Adrenal gland (tissue), 12 donors: Measurements from ENCODE around the gene SLC2A9. TPM values are rescaled to one million over a fixed set of nuclear protein-coding genes. Genes with fewer than 3 reads are reported as not detected.

Experiments
- DNase-seq, 7 donors: peaks; one replicate each; pipeline ENCODE4 v3.0.0-alpha.2; 2019 to 2020
- H3K27ac ChIP-seq, 5 donors: fragments of 200-600 bp; sonication (generic) in 4 of 5; 1 replicate in 3 of 5; 2 replicates in 2 of 5; pipeline versions ENCODE4 v1.5.1 to v1.8.0; 2016 to 2020; ENCODE audit warnings: mild to moderate bottlenecking in 1 of 5
- H3K27me3 ChIP-seq: fragments of 200-600 bp; 2 replicates; pipeline ENCODE4 v1.8.0; 2021
- H3K36me3 ChIP-seq, 2 donors: fragments of 200-600 bp; replicated peaks in 1 of 2; 1 replicate in 1 of 2; 2 replicates in 1 of 2; pipeline versions ENCODE4 v1.5.1 to v1.8.0; 2018 to 2022
- H3K4me1 ChIP-seq, 2 donors: fragments of 200-600 bp; replicated peaks in 1 of 2; 1 replicate in 1 of 2; 2 replicates in 1 of 2; pipeline versions ENCODE4 v1.5.1 to v1.8.0; 2018 to 2021
- H3K4me3 ChIP-seq, 4 donors: fragments of 200-600 bp; sonication (generic) in 3 of 4; one replicate each; pipeline ENCODE4 v1.5.1; 2016 to 2018
- H3K9me3 ChIP-seq, 3 donors: fragments of 200-600 bp; sonication (generic) in 1 of 3; replicated peaks in 1 of 3; 1 replicate in 2 of 3; 2 replicates in 1 of 3; pipeline versions ENCODE4 v1.5.1 to v1.8.0; 2016 to 2021
- CTCF ChIP-seq, 6 experiments: fragments of 450-650 bp in 4 of 6; fragments of 200-600 bp in 2 of 6; sonication (generic) in 1 of 6; IDR thresholded peaks; 1 replicate in 5 of 6; 2 replicates in 1 of 6; pipeline versions ENCODE4 v1.5.1 to v1.8.0; 2016 to 2021; ENCODE audit warnings: antibody characterized with exemption in 6 of 6, mild to moderate bottlenecking in 2 of 6, moderate library complexity in 1 of 6
- POLR2A ChIP-seq, 2 donors: fragments of 450-650 bp; IDR thresholded peaks; one replicate each; pipeline ENCODE4 v1.6.1; 2017; ENCODE audit warnings: antibody characterized with exemption in 2 of 2, mild to moderate bottlenecking in 2 of 2, moderate library complexity in 1 of 2
- WGBS, 4 donors: extraction: QIAGEN DNeasy Blood & Tissue Kit in 2 of 4; methylation state at CpG; one replicate each; pipeline versions ENCODE4 v1.1.5 to v1.1.7; 2013 to 2017; 5-methylcytosine and 5-hydroxymethylcytosine counted together
- intact Hi-C, 2 donors: fragments of 100-400 bp; cut with DNase I; formaldehyde crosslinking; loops; one replicate each; pipeline versions ENCODE4 v1.14.1 to v1.15.0; 2022 to 2023
- polyA plus RNA-seq, 3 donors: library from polyadenylated mRNA; stranded (reverse); fragments of 200-250 nt in 2 of 3; fragments of 350-450 nt in 1 of 3; fragmentation: Illumina TruSeq in 1 of 3; extraction: RNeasy Lipid Tissue Mini Kit (QIAGEN cat#74804) in 1 of 3; gene quantifications; one replicate each; pipeline ENCODE4 v1.2.3, GENCODE V29; 2013 to 2014
- total RNA-seq, 9 donors: library from RNA; depleted of rRNA in 4 of 9; stranded (reverse); fragments of >200 nt in 4 of 9; fragments of 120-200 nt in 1 of 9; fragmentation: NEBNext Ultra II Directional in 1 of 9; extraction: Animal tissue kit (Norgen Biotek cat#: 25700) in 1 of 9; gene quantifications; one replicate each; pipeline versions ENCODE4 v1.1.0 to v1.2.4, GENCODE V29; 2013 to 2023
- donor health status: healthy with polysubstance abuse.
- donor health status: Bipolar disorder and iron deficiency.
- donor health status: DM: yes; HTN: yes; CAD: no.
- donor health status: DM: no; HTN: no; CAD: no.
- donor health status: DM: no; HTN: no; CAD: no.
- donor health status: DM: yes; HTN: yes; CAD: no.

Gene SLC2A9
- total and polyA plus RNA-seq, 12 donors: 1.8 to 16.6 (median 8.5) TPM

GRCh38 chr4:10019521-10020051 lies 1.7 kb downstream of the SLC2A9 start:
- intact Hi-C loops: loop anchor here (5.0 to 10.0 kb wide), 6 partner anchors 43 to 325 kb away; no protein-coding TSS in a partner anchor
- no peaks in the 10 kb centered on the region for H3K36me3 ChIP-seq
- 57 to 75% (median 70%) methylated on average over 3 to 9 of the region's 9 CpGs for WGBS, 4 donors
- H3K27ac ChIP-seq: peak overlapping the region; percentile 47 to 95 (median 87)
- H3K27me3 ChIP-seq: no peaks in the 10 kb centered on the region
- no peaks in the 10 kb centered on the region for H3K9me3 ChIP-seq
- peak in 4 of 7 donors; percentile 31 to 41 (median 38) for DNase-seq
- TF ChIP-seq CTCF (IDR thresholded peaks at IDR 0.05) (no peak), POLR2A (IDR thresholded peaks at IDR 0.05) (no peak)
- peaks cover 12 to 17% of the 10 kb centered on the region in 2 donors for H3K4me1 ChIP-seq
- H3K4me3 ChIP-seq: peak overlapping the region in 2 of 4 donors; percentile 43 to 47

- intact Hi-C loops: loop anchor here (5.0 to 10.0 kb wide), 4 partner anchors 114 to 324 kb away; no protein-coding TSS in a partner anchor
- Histone ChIP-seq H3K27me3 (no peaks in the 10 kb centered on the region), H3K9me3 (no peaks in the 10 kb centered on the region), H3K4me3 (peak overlapping the region in 2 of 4 donors; percentile 43 to 47), H3K36me3 (no peaks in the 10 kb centered on the region), H3K27ac (peak overlapping the region; percentile 47 to 95 (median 87)), H3K4me1 (peaks cover 12 to 17% of the 10 kb centered on the region in 2 donors)
- peak; percentile 99 for DNase-seq
- 0 to 2% (median 2%) methylated on average over 18 to 52 of the region's 52 CpGs for WGBS, 4 donors
- TF ChIP-seq CTCF (IDR thresholded peaks at IDR 0.05) (peak; percentile 97 to 100 (median 100)), POLR2A (IDR thresholded peaks at IDR 0.05) (peak; percentile 53 to 73)
These were observed 2.4 kb downstream of the SLC2A9 start for GRCh38 chr4:10018818-10019461.

GRCh38 chr4:10017037-10017893 lies 4.0 kb downstream of the SLC2A9 start:
- Histone ChIP-seq H3K4me1 (peaks cover 12 to 15% of the 10 kb centered on the region in 2 donors), H3K9me3 (no peaks in the 10 kb centered on the region), H3K27ac (no peak overlapping the region), H3K36me3 (no peaks in the 10 kb centered on the region), H3K27me3 (no peaks in the 10 kb centered on the region), H3K4me3 (no peak overlapping the region)
- TF ChIP-seq CTCF (IDR thresholded peaks at IDR 0.05) (no peak), POLR2A (IDR thresholded peaks at IDR 0.05) (no peak)
- intact Hi-C loops: loop anchor here (2.0 to 10.0 kb wide), 5 partner anchors 112 to 322 kb away; no protein-coding TSS in a partner anchor
- no peak for DNase-seq
- WGBS, 4 donors: 88 to 92% (median 91%) methylated on average over 9 to 11 of the region's 11 CpGs

GRCh38 chr4:10016169-10016568 lies 5.1 kb downstream of the SLC2A9 start:
- Histone ChIP-seq H3K4me1 (peaks cover 6 to 12% of the 10 kb centered on the region in 2 donors), H3K36me3 (no peaks in the 10 kb centered on the region), H3K9me3 (no peaks in the 10 kb centered on the region), H3K4me3 (no peak overlapping the region), H3K27me3 (no peaks in the 10 kb centered on the region), H3K27ac (no peak overlapping the region)
- intact Hi-C loops: loop anchor here (2.0 to 10.0 kb wide), 5 partner anchors 111 to 321 kb away; no protein-coding TSS in a partner anchor
- WGBS, 4 donors: 62 to 85% (median 74%) methylated on average over 6 of the region's 6 CpGs
- DNase-seq: no peak
- no peak for TF ChIP-seq POLR2A (IDR thresholded peaks at IDR 0.05)
- no peak for TF ChIP-seq CTCF (IDR thresholded peaks at IDR 0.05)
